ENCODE results near the gene BRINP2. TPM values are rescaled to one million over a fixed set of nuclear protein-coding genes. Genes with fewer than 3 reads are reported as not detected.

Gene BRINP2
- total and polyA plus RNA-seq, 12 donors: 0.15 to 0.66 (median 0.24) TPM; not detected in 2

DNA sequence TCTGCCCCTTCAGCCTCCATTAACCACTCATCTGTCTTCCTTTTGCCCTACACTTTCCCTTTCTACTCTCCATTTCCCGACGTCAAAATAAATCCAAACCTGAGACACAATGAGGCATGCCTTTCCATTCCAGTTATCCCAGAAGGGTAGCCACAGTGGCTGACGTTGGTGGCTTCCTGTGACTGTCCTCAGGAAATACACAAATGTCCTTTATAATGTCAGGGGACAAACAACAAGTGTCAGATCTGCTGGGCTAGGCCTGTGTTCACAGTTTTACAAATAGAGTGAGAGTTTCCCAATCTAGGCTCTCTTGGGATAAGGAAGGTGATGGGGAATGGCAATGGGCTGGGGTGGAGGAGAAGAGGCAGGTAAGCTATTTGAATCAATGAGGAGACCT lies 135.3 kb downstream of the BRINP2 start:
- intact Hi-C loops (cut with DNase I): no loop called here
- 40 to 58% methylated on average over 3 of the region's 3 CpGs for WGBS, 2 donors
- no peak for ATAC-seq
- Histone ChIP-seq H3K27me3 (peaks cover 0 to 22% (median 0%) of the 10 kb centered on the region in 7 donors), H3K4me3 (no peak overlapping the region), H3K4me1 (peaks cover 0 to 14% (median 4%) of the 10 kb centered on the region in 9 donors), H3K36me3 (no peaks in the 10 kb centered on the region), H3K9me3 (no peaks in the 10 kb centered on the region), H3K27ac (no peak overlapping the region)
- no peak for DNase-seq
- TF ChIP-seq, protein P1, sequence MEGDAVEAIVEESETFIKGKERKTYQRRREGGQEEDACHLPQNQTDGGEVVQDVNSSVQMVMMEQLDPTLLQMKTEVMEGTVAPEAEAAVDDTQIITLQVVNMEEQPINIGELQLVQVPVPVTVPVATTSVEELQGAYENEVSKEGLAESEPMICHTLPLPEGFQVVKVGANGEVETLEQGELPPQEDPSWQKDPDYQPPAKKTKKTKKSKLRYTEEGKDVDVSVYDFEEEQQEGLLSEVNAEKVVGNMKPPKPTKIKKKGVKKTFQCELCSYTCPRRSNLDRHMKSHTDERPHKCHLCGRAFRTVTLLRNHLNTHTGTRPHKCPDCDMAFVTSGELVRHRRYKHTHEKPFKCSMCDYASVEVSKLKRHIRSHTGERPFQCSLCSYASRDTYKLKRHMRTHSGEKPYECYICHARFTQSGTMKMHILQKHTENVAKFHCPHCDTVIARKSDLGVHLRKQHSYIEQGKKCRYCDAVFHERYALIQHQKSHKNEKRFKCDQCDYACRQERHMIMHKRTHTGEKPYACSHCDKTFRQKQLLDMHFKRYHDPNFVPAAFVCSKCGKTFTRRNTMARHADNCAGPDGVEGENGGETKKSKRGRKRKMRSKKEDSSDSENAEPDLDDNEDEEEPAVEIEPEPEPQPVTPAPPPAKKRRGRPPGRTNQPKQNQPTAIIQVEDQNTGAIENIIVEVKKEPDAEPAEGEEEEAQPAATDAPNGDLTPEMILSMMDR (IDR thresholded peaks at IDR 0.05): no peak

GRCh38 chr1:177306981-177307380 lies 136.2 kb downstream of the BRINP2 start:
- Histone ChIP-seq H3K4me3 (no peak overlapping the region), H3K36me3 (no peaks in the 10 kb centered on the region), H3K27ac (no peak overlapping the region), H3K4me1 (peaks cover 0 to 11% (median 2%) of the 10 kb centered on the region in 9 donors), H3K9me3 (no peaks in the 10 kb centered on the region), H3K27me3 (peaks cover 0 to 22% (median 0%) of the 10 kb centered on the region in 7 donors)
- TF ChIP-seq, protein P1 (IDR thresholded peaks at IDR 0.05): no peak
- DNase-seq (no peak), ATAC-seq (no peak)
- 81 to 88% methylated on average over 1 of the region's 1 CpG for WGBS, 2 donors
- intact Hi-C loops (cut with DNase I): no loop called here

- Histone ChIP-seq H3K36me3 (no peaks in the 10 kb centered on the region), H3K9me3 (no peaks in the 10 kb centered on the region), H3K27ac (no peak overlapping the region), H3K4me3 (no peak overlapping the region), H3K4me1 (peaks cover 0 to 3% (median 0%) of the 10 kb centered on the region in 9 donors), H3K27me3 (peaks cover 0 to 22% (median 0%) of the 10 kb centered on the region in 7 donors)
- DNase-seq: no peak
- intact Hi-C loops (cut with DNase I): no loop called here
- TF ChIP-seq, protein P1 (IDR thresholded peaks at IDR 0.05): no peak
- no peak for ATAC-seq
Observed at GRCh38 chr1:177307771-177308170, 137.0 kb downstream of the BRINP2 start.

DNA sequence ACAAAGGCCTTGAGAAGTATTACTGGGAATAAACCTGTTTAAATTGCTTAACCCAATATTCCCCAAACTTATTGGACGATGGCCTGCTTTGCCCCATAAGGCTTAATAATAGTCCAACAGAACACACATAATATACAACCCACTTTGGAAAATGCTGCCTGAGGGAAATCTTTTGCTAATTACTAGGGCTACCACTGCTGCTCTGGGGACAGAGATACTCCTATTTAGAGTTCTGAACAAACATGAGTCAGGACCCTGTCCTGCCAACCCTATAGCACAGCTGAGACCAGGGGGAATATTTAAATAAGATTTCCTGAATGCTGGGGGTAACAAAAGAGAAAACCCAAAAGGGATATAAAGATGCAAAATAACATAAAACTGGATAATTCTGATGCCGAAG lies 139.1 kb downstream of the BRINP2 start:
- TF ChIP-seq, protein P1 (IDR thresholded peaks at IDR 0.05): no peak
- H3K4me3 ChIP-seq: no peak overlapping the region
- peaks cover 0 to 27% (median 0%) of the 10 kb centered on the region in 7 donors for H3K27me3 ChIP-seq
- DNase-seq: no peak
- no peak for ATAC-seq
- H3K9me3 ChIP-seq: no peaks in the 10 kb centered on the region
- WGBS, 2 donors: 69 to 72% methylated on average over 2 of the region's 2 CpGs
- H3K36me3 ChIP-seq: no peaks in the 10 kb centered on the region
- H3K4me1 ChIP-seq: no peaks in the 10 kb centered on the region
- intact Hi-C loops (cut with DNase I): no loop called here
- no peak overlapping the region for H3K27ac ChIP-seq
